Gastrocnemius medialis (tissue), 4 donors: Measurements from ENCODE around the gene ZC3H7B.

ENCODE experiments used
- POLR2A ChIP-seq, 2 donors: fragments of 450-650 bp; IDR thresholded peaks; one replicate each; pipeline ENCODE4 v1.6.1; 2017; ENCODE audit warnings: antibody characterized with exemption in 2 of 2, mild to moderate bottlenecking in 2 of 2, moderate library complexity in 2 of 2
- TF ChIP-seq, protein P1 (sequence below), 5 experiments: fragments of 450-650 bp in 3 of 5; fragments of 200-600 bp in 2 of 5; sonication (generic) in 2 of 5; IDR thresholded peaks in 4 of 5; conservative IDR thresholded peaks in 1 of 5; 1 replicate in 4 of 5; 2 replicates in 1 of 5; pipeline ENCODE4 v1.5.1; 2016 to 2019; ENCODE audit warnings: antibody characterized with exemption in 5 of 5, mild to moderate bottlenecking in 3 of 5, moderate library complexity in 3 of 5

DNA sequence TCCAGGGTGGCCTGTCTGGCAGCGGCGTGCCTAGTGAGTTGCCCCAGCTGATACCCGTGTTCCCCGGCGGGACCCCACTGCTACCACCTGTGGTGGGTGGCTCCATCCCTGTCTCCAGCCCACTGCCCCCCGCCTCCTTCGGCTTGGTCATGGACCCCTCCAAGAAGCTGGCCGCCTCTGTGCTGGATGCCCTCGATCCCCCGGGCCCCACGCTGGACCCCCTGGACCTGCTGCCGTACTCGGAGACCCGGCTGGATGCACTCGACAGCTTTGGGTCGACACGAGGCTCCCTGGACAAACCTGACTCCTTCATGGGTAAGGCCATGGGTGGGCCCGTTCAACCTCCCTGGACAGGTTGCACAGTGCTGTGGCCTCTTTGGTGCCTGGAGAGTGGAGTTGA, 38.5 kb downstream of the ZC3H7B start:
- TF ChIP-seq, protein P1, sequence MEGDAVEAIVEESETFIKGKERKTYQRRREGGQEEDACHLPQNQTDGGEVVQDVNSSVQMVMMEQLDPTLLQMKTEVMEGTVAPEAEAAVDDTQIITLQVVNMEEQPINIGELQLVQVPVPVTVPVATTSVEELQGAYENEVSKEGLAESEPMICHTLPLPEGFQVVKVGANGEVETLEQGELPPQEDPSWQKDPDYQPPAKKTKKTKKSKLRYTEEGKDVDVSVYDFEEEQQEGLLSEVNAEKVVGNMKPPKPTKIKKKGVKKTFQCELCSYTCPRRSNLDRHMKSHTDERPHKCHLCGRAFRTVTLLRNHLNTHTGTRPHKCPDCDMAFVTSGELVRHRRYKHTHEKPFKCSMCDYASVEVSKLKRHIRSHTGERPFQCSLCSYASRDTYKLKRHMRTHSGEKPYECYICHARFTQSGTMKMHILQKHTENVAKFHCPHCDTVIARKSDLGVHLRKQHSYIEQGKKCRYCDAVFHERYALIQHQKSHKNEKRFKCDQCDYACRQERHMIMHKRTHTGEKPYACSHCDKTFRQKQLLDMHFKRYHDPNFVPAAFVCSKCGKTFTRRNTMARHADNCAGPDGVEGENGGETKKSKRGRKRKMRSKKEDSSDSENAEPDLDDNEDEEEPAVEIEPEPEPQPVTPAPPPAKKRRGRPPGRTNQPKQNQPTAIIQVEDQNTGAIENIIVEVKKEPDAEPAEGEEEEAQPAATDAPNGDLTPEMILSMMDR (IDR thresholded peaks at IDR 0.05 in 4 of 5, conservative IDR thresholded peaks at IDR 0.05 in 1 of 5) = no peak
- TF ChIP-seq POLR2A (IDR thresholded peaks at IDR 0.05) = no peak
